Chondrocyte (in vitro differentiated cells): ENCODE data around the gene TDRD9. TPM values are rescaled to one million over a fixed set of nuclear protein-coding genes. Genes with fewer than 3 reads are reported as not detected.
A peak's percentile ranks its signal among the peaks of the same experiment; 100 is the strongest.

Experiments
- DNase-seq: peaks from one replicate; pipeline ENCODE4 v3.0.0; 2021; ENCODE audit warnings: mixed read lengths, low spot score
- H3K27ac Mint-ChIP-seq: one replicate; pipeline ENCODE4 v1.8.0; 2021; ENCODE audit warnings: mild to moderate bottlenecking, moderate library complexity, mixed read lengths; ENCODE audit not compliant: unreplicated experiment
- H3K27me3 Mint-ChIP-seq: 2 replicates; pipeline ENCODE4 v1.8.0; 2021; ENCODE audit warnings: low read depth, mixed read lengths
- H3K36me3 Mint-ChIP-seq: 2 replicates; pipeline ENCODE4 v1.8.0; 2021; ENCODE audit warnings: low read depth, mixed read lengths
- H3K4me1 Mint-ChIP-seq: 2 replicates; pipeline ENCODE4 v1.8.0; 2021; ENCODE audit warnings: low read depth, mild to moderate bottlenecking, mixed read lengths
- H3K4me3 Mint-ChIP-seq: one replicate; pipeline ENCODE4 v1.8.0; 2021; ENCODE audit warnings: mild to moderate bottlenecking, moderate library complexity, mixed read lengths; ENCODE audit not compliant: unreplicated experiment
- H3K9me3 Mint-ChIP-seq: 2 replicates; pipeline ENCODE4 v1.8.0; 2021; ENCODE audit warnings: low read depth, mixed read lengths
- CTCF ChIP-seq: fragments of 200-600 bp; sonication (generic); IDR thresholded peaks from 2 replicates; pipeline ENCODE4 v1.5.0; 2021; ENCODE audit warnings: antibody characterized with exemption, mild to moderate bottlenecking, moderate library complexity
- long read RNA-seq: library from polyadenylated mRNA; stranded (forward); transcript quantifications from one replicate; pipeline ENCODE4 v2.0.0, GENCODE V29; 2021
- total RNA-seq: library from RNA; stranded (reverse); gene quantifications from 3 replicates; pipeline ENCODE4 v1.2.1, GENCODE V29; 2021

Gene TDRD9
- not detected in 3 replicates for total RNA-seq
- long read RNA-seq: 0 reads

- no peaks in the 10 kb centered on the region for H3K4me1 Mint-ChIP-seq
- no peak for TF ChIP-seq CTCF
- no peak within 1 kb of the TSS for H3K4me3 Mint-ChIP-seq
- no peak within 1 kb of the TSS for H3K27ac Mint-ChIP-seq
- H3K36me3 Mint-ChIP-seq: no peaks in the 10 kb centered on the region
- no peak for DNase-seq
- H3K9me3 Mint-ChIP-seq: no peaks in the 10 kb centered on the region
- H3K27me3 Mint-ChIP-seq: peaks cover 16% of the 10 kb centered on the region
Measured at GRCh38 chr14:103928011-103928890, at the start of gene TDRD9. Gene TDRD9 (plus strand): TSS chr14:103928456. CDS start chr14:103928510, 54 bp downstream.

- DNase-seq: no peak
- TF ChIP-seq CTCF: no peak
- Mint-ChIP-seq H3K27me3 (peaks cover 2% of the 10 kb centered on the region), H3K4me1 (peaks cover 17% of the 10 kb centered on the region), H3K4me3 (no peak overlapping the region), H3K9me3 (no peaks in the 10 kb centered on the region), H3K27ac (no peak overlapping the region), H3K36me3 (no peaks in the 10 kb centered on the region)
Measured at GRCh38 chr14:103879118-103879569, 49.1 kb upstream of the TDRD9 start.

- Mint-ChIP-seq H3K4me3 (peak overlapping the region; percentile 28), H3K27ac (peak overlapping the region; percentile 12), H3K4me1 (peaks cover 17% of the 10 kb centered on the region), H3K9me3 (no peaks in the 10 kb centered on the region), H3K36me3 (no peaks in the 10 kb centered on the region), H3K27me3 (peaks cover 2% of the 10 kb centered on the region)
- no peak for DNase-seq
- no peak for TF ChIP-seq CTCF
Measured at GRCh38 chr14:103879570-103880347, 48.5 kb upstream of the TDRD9 start.

- H3K36me3 Mint-ChIP-seq: no peaks in the 10 kb centered on the region
- no peaks in the 10 kb centered on the region for H3K9me3 Mint-ChIP-seq
- no peak for TF ChIP-seq CTCF
- peak overlapping the region; percentile 28 for H3K4me3 Mint-ChIP-seq
- DNase-seq: no peak
- peaks cover 2% of the 10 kb centered on the region for H3K27me3 Mint-ChIP-seq
- no peak overlapping the region for H3K27ac Mint-ChIP-seq
- peaks cover 17% of the 10 kb centered on the region for H3K4me1 Mint-ChIP-seq
Measured at GRCh38 chr14:103880348-103881267, 47.6 kb upstream of the TDRD9 start.
